Endothelial cell (in vitro differentiated cells): ENCODE data around the gene USP48. TPM values are rescaled to one million over a fixed set of nuclear protein-coding genes. Genes with fewer than 3 reads are reported as not detected.

Experiments
- DNase-seq: peaks from one replicate; pipeline ENCODE4 v3.0.0; 2021; ENCODE audit warnings: low spot score
- H3K27ac Mint-ChIP-seq: one replicate; pipeline ENCODE4 v1.8.0; 2021; ENCODE audit warnings: mixed read lengths, inconsistent platforms; ENCODE audit not compliant: unreplicated experiment
- H3K27me3 Mint-ChIP-seq: one replicate; pipeline ENCODE4 v1.8.0; 2021; ENCODE audit warnings: mild to moderate bottlenecking, moderate library complexity, mixed read lengths, inconsistent platforms; ENCODE audit not compliant: unreplicated experiment
- H3K36me3 Mint-ChIP-seq: one replicate; pipeline ENCODE4 v1.8.0; 2021; ENCODE audit warnings: mild to moderate bottlenecking, low read depth, mixed read lengths, inconsistent platforms; ENCODE audit not compliant: unreplicated experiment
- H3K4me1 Mint-ChIP-seq: one replicate; pipeline ENCODE4 v1.8.0; 2021; ENCODE audit warnings: mild to moderate bottlenecking, mixed read lengths, inconsistent platforms; ENCODE audit not compliant: unreplicated experiment
- H3K4me3 Mint-ChIP-seq: one replicate; pipeline ENCODE4 v1.8.0; 2021; ENCODE audit warnings: mild to moderate bottlenecking, mixed read lengths, inconsistent platforms; ENCODE audit not compliant: unreplicated experiment
- H3K9me3 Mint-ChIP-seq: one replicate; pipeline ENCODE4 v1.8.0; 2021; ENCODE audit warnings: mixed read lengths, inconsistent platforms; ENCODE audit not compliant: unreplicated experiment
- total RNA-seq: library from RNA; stranded (reverse); fragmentation: NEBNext Ultra II Directional; extraction: Animal tissue kit (Norgen Biotek cat#: 25700); gene quantifications from one replicate; pipeline ENCODE4 v1.2.1, GENCODE V29; 2021; ENCODE audit not compliant: unreplicated experiment
- TF ChIP-seq, protein P1 (sequence below): fragments of 200-600 bp; sonication (generic); IDR thresholded peaks from one replicate; pipeline ENCODE4 v1.5.0; 2021; ENCODE audit warnings: antibody characterized with exemption; ENCODE audit not compliant: unreplicated experiment

Gene USP48
- total RNA-seq, 1 donor from 2014 or later, result 57.9 TPM

DNA sequence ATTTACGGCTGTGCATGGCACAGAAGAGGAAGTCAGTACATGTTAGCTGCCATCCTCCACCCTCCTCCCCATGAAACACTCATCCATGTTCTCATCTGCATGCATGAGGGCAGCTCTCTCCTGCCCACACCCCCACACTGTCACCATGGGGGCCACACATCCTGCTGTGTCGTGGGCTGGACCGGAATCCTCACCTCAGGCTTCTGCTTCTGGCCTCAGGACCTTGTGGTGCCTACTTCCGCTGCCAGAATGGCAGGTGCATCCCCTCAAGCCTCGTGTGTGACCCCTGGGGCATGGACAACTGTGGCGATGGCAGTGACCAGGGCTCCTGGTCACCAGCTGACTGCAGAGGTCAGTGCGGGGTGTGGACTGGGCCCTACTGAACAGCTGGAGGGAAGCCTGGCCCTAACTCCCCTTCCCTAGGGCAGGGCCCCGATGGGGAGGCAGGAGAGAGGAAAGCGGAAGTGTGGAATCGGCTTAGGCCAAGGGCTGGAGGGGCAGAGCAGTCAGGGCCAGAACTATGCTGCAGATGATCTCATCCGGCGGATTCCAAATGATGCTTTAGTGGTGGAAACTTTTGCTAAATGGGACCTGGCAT is 32.9 kb upstream of the USP48 start:
- no peak overlapping the region for H3K4me3 Mint-ChIP-seq

DNA sequence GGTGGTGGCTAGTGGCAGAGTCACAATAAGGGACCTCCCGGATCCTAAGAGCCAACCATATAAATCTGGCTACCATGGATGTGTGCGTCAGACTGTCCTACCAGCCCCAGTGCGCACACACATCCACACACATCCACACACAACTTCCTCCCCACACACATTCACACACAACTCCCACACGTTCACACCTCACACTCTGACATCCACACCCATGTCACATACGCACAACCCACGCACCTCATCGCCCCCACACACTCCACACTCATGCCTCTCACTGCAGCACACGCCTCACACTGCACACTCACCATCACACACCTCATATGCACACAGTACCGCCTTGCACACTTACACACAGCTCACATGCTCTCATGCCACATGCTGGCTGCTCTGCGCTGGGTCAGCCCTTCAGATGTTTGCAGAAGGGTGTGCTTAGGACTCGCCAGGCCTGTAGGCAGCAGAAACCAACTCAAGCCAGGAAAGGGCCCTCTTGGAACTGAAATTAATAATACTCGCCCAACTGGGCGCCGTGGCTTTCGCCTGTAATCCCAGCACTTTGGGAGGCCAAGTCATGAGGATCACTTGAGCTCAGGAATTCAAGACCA is 32.1 kb upstream of the USP48 start:
- Mint-ChIP-seq H3K4me1 (peaks cover 30% of the 10 kb centered on the region), H3K4me3 (peak overlapping the region; percentile 42), H3K36me3 (peaks cover 21% of the 10 kb centered on the region), H3K27me3 (peaks cover 27% of the 10 kb centered on the region), H3K27ac (peak overlapping the region; percentile 58), H3K9me3 (no peaks in the 10 kb centered on the region)
- TF ChIP-seq, protein P1, sequence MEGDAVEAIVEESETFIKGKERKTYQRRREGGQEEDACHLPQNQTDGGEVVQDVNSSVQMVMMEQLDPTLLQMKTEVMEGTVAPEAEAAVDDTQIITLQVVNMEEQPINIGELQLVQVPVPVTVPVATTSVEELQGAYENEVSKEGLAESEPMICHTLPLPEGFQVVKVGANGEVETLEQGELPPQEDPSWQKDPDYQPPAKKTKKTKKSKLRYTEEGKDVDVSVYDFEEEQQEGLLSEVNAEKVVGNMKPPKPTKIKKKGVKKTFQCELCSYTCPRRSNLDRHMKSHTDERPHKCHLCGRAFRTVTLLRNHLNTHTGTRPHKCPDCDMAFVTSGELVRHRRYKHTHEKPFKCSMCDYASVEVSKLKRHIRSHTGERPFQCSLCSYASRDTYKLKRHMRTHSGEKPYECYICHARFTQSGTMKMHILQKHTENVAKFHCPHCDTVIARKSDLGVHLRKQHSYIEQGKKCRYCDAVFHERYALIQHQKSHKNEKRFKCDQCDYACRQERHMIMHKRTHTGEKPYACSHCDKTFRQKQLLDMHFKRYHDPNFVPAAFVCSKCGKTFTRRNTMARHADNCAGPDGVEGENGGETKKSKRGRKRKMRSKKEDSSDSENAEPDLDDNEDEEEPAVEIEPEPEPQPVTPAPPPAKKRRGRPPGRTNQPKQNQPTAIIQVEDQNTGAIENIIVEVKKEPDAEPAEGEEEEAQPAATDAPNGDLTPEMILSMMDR, result no peak
- no peak for DNase-seq

More for the DNA sequence above, 32.9 kb upstream of the USP48 start:
- H3K9me3 Mint-ChIP-seq, result no peaks in the 10 kb centered on the region
- H3K27me3 Mint-ChIP-seq, result peaks cover 31% of the 10 kb centered on the region
- peak overlapping the region; percentile 30 for H3K27ac Mint-ChIP-seq
- peaks cover 26% of the 10 kb centered on the region for H3K36me3 Mint-ChIP-seq
- DNase-seq, result no peak
- TF ChIP-seq, protein P1, result no peak
- peaks cover 30% of the 10 kb centered on the region for H3K4me1 Mint-ChIP-seq

DNA sequence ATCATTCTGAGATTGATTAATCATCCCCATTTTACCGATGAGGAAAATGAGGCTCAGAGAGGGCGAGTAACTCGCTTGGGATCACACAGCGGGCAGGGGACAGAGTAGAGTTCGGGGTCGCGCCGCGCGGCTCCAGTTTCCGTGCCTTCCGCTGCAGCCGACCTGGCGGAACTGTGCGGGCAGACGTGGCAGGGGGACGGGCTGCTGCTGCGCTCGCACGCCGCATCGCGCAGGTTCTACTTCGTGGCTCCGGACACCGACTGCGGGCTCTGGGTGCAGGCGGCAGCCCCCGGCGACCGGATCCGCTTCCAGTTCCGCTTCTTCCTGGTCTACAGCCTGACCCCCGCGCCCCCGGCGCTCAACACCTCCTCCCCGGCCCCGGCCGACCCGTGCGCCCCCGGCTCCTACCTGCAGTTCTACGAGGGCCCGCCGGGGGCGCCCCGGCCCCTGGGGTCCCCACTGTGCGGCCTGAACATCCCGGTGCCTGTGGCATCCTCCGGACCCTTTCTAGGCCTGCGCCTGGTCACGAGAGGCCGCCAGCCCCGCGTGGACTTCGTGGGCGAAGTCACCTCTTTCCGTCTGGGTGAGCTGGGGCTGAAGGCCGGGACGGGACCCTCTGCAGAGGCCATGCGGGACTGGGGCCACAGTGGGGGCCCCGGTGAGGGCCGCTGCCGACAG is 31.4 kb upstream of the USP48 start:
- H3K9me3 Mint-ChIP-seq, result no peaks in the 10 kb centered on the region
- peaks cover 22% of the 10 kb centered on the region for H3K27me3 Mint-ChIP-seq
- H3K4me1 Mint-ChIP-seq, result peaks cover 30% of the 10 kb centered on the region
- DNase-seq, result peak; percentile 72
- H3K36me3 Mint-ChIP-seq, result peaks cover 15% of the 10 kb centered on the region
- H3K4me3 Mint-ChIP-seq, result no peak overlapping the region
- TF ChIP-seq, protein P1, result peak; percentile 92
- H3K27ac Mint-ChIP-seq, result no peak overlapping the region

DNA sequence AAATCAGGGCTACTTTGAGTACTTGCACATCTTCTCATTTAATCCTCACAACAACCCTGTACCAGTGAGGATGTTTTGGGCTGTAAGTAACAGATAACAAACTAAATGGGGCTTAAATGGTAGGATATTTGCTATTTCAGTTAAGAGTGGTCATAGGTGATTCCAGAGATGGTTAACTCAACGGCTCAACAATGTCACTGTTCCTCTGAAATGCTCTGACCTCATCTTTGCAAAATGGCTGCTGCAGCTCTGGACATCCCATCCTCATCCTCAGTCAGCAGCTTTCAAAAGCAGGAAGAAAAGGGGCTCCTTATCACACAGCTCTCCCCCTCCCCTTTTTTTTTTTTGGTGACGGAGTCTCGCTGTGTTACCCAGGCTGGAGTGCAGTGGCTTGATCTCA is 30.6 kb upstream of the USP48 start:
- peaks cover 20% of the 10 kb centered on the region for H3K27me3 Mint-ChIP-seq
- peak overlapping the region; percentile 52 for H3K27ac Mint-ChIP-seq
- H3K4me1 Mint-ChIP-seq, result peaks cover 29% of the 10 kb centered on the region
- DNase-seq, result no peak
- H3K4me3 Mint-ChIP-seq, result no peak overlapping the region
- TF ChIP-seq, protein P1, result no peak
- H3K9me3 Mint-ChIP-seq, result no peaks in the 10 kb centered on the region
- H3K36me3 Mint-ChIP-seq, result peaks cover 14% of the 10 kb centered on the region

DNA sequence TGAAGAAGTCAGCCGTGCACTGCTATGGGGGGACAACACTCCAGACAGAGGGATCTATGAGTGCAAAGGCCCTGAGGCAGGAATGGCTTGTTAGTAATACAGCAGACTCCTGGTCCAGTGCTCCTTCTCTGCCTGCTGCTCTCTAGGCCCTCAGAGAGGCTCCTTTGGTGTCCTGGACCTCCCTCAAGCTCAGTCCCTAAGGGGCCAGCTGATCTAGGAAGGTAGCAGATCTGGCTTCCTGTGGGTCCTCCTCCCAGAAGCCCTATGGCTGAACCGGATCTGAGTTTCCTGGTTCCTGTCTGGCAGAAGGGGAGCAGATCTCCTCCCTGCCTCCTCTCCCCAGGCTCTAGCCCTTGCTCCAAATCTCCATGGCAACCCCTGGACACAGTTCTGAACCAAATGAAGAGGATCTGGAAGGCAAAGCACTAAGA is 28.9 kb upstream of the USP48 start, which contains the start of gene LDLRAD2:
Gene LDLRAD2 (plus strand): TSS at position 391 of the 431 bp plus-strand sequence. CDS start 187 bp downstream, outside the sequence.
- Mint-ChIP-seq H3K9me3 (no peaks in the 10 kb centered on the region), H3K27ac (peak within 1 kb of the TSS; percentile 86), H3K27me3 (peaks cover 17% of the 10 kb centered on the region), H3K4me1 (peaks cover 23% of the 10 kb centered on the region), H3K36me3 (peaks cover 8% of the 10 kb centered on the region), H3K4me3 (peak within 1 kb of the TSS; percentile 33)
- TF ChIP-seq, protein P1, result no peak
- DNase-seq, result peak; percentile 37
